Neural crest cell (in vitro differentiated cells): Measurements from ENCODE around the gene GGNBP2. TPM values are rescaled to one million over a fixed set of nuclear protein-coding genes. Genes with fewer than 3 reads are reported as not detected.

Experiments
- DNase-seq: peaks from one replicate; pipeline ENCODE4 v3.0.0; 2021; ENCODE audit warnings: low read depth, mixed read lengths, low spot score
- H3K27ac Mint-ChIP-seq: one replicate; pipeline ENCODE4 v1.8.0; 2021; ENCODE audit warnings: mild to moderate bottlenecking, mixed read lengths; ENCODE audit not compliant: unreplicated experiment
- H3K27me3 Mint-ChIP-seq: 2 replicates; pipeline ENCODE4 v1.8.0; 2021; ENCODE audit warnings: low read depth, mild to moderate bottlenecking, mixed read lengths
- H3K36me3 Mint-ChIP-seq: 2 replicates; pipeline ENCODE4 v1.8.0; 2021; ENCODE audit warnings: low read depth, mild to moderate bottlenecking, mixed read lengths
- H3K4me1 Mint-ChIP-seq: 2 replicates; pipeline ENCODE4 v1.8.0; 2021; ENCODE audit warnings: mixed read lengths
- H3K4me3 Mint-ChIP-seq: one replicate; pipeline ENCODE4 v1.8.0; 2021; ENCODE audit warnings: mild to moderate bottlenecking, mixed read lengths
- H3K9me3 Mint-ChIP-seq: 2 replicates; pipeline ENCODE4 v1.8.0; 2021; ENCODE audit warnings: mixed read lengths
- total RNA-seq: library from RNA; stranded (reverse); gene quantifications from 2 replicates; pipeline ENCODE4 v1.2.1, GENCODE V29; 2021
- TF ChIP-seq, protein P1 (sequence below): fragments of 200-600 bp; sonication (generic); conservative IDR thresholded peaks from 2 replicates; pipeline ENCODE4 v1.5.0; 2021; ENCODE audit warnings: antibody characterized with exemption, mild to moderate bottlenecking

The GGNBP2 gene
- total RNA-seq, 1 donor from 2014 or later: 71.8 TPM

- H3K27ac Mint-ChIP-seq: no peak overlapping the region
- H3K27me3 Mint-ChIP-seq: no peaks in the 10 kb centered on the region
- TF ChIP-seq, protein P1, sequence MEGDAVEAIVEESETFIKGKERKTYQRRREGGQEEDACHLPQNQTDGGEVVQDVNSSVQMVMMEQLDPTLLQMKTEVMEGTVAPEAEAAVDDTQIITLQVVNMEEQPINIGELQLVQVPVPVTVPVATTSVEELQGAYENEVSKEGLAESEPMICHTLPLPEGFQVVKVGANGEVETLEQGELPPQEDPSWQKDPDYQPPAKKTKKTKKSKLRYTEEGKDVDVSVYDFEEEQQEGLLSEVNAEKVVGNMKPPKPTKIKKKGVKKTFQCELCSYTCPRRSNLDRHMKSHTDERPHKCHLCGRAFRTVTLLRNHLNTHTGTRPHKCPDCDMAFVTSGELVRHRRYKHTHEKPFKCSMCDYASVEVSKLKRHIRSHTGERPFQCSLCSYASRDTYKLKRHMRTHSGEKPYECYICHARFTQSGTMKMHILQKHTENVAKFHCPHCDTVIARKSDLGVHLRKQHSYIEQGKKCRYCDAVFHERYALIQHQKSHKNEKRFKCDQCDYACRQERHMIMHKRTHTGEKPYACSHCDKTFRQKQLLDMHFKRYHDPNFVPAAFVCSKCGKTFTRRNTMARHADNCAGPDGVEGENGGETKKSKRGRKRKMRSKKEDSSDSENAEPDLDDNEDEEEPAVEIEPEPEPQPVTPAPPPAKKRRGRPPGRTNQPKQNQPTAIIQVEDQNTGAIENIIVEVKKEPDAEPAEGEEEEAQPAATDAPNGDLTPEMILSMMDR: no peak
- no peaks in the 10 kb centered on the region for H3K4me1 Mint-ChIP-seq
- no peak for DNase-seq
- H3K36me3 Mint-ChIP-seq: peaks cover 13% of the 10 kb centered on the region
- H3K4me3 Mint-ChIP-seq: no peak overlapping the region
- H3K9me3 Mint-ChIP-seq: no peaks in the 10 kb centered on the region
Measured at GRCh38 chr17:36524428-36524876, 20.3 kb upstream of the GGNBP2 start.

- TF ChIP-seq, protein P1: no peak
- peaks cover 13% of the 10 kb centered on the region for H3K36me3 Mint-ChIP-seq
- H3K27ac Mint-ChIP-seq: no peak overlapping the region
- no peaks in the 10 kb centered on the region for H3K9me3 Mint-ChIP-seq
- no peaks in the 10 kb centered on the region for H3K27me3 Mint-ChIP-seq
- no peak for DNase-seq
- H3K4me1 Mint-ChIP-seq: no peaks in the 10 kb centered on the region
- H3K4me3 Mint-ChIP-seq: no peak overlapping the region
Measured at GRCh38 chr17:36525113-36525512, 19.6 kb upstream of the GGNBP2 start.

GRCh38 chr17:36525888-36526287 is 18.8 kb upstream of the GGNBP2 start:
- no peak for DNase-seq
- Mint-ChIP-seq H3K36me3 (peaks cover 13% of the 10 kb centered on the region), H3K4me3 (no peak overlapping the region), H3K4me1 (no peaks in the 10 kb centered on the region), H3K27me3 (no peaks in the 10 kb centered on the region), H3K27ac (no peak overlapping the region), H3K9me3 (no peaks in the 10 kb centered on the region)
- TF ChIP-seq, protein P1: no peak

GRCh38 chr17:36527621-36528250 is 17.0 kb upstream of the GGNBP2 start:
- TF ChIP-seq, protein P1: no peak
- Mint-ChIP-seq H3K4me3 (no peak overlapping the region), H3K9me3 (no peaks in the 10 kb centered on the region), H3K27me3 (no peaks in the 10 kb centered on the region), H3K36me3 (peaks cover 16% of the 10 kb centered on the region), H3K4me1 (peaks cover 8% of the 10 kb centered on the region), H3K27ac (no peak overlapping the region)
- DNase-seq: no peak

- no peak for DNase-seq
- H3K27me3 Mint-ChIP-seq: no peaks in the 10 kb centered on the region
- no peak overlapping the region for H3K27ac Mint-ChIP-seq
- no peak overlapping the region for H3K4me3 Mint-ChIP-seq
- peaks cover 17% of the 10 kb centered on the region for H3K4me1 Mint-ChIP-seq
- peaks cover 20% of the 10 kb centered on the region for H3K36me3 Mint-ChIP-seq
- no peaks in the 10 kb centered on the region for H3K9me3 Mint-ChIP-seq
- TF ChIP-seq, protein P1: no peak
Measured at GRCh38 chr17:36529121-36529520, 15.6 kb upstream of the GGNBP2 start.
